Glutamatergic neuron (in vitro differentiated cells): ENCODE measurements around the gene ACOXL. TPM values are rescaled to one million over a fixed set of nuclear protein-coding genes. Genes with fewer than 3 reads are reported as not detected.
A peak's percentile ranks its signal among the peaks of the same experiment; 100 is the strongest.

Experiments
- DNase-seq: peaks from one replicate; pipeline ENCODE4 v3.0.0; 2022
- H3K27ac Mint-ChIP-seq: one replicate; pipeline ENCODE4 v1.8.0; 2020; ENCODE audit warnings: mild to moderate bottlenecking, mixed read lengths, inconsistent platforms; ENCODE audit not compliant: unreplicated experiment
- H3K27me3 Mint-ChIP-seq: one replicate; pipeline ENCODE4 v1.8.0; 2020; ENCODE audit warnings: mild to moderate bottlenecking, moderate library complexity, mixed read lengths, inconsistent platforms; ENCODE audit not compliant: unreplicated experiment
- H3K36me3 Mint-ChIP-seq: one replicate; pipeline ENCODE4 v1.8.0; 2020; ENCODE audit warnings: mild to moderate bottlenecking, mixed read lengths, inconsistent platforms; ENCODE audit not compliant: unreplicated experiment
- H3K4me1 Mint-ChIP-seq: one replicate; pipeline ENCODE4 v1.8.0; 2020; ENCODE audit warnings: mild to moderate bottlenecking, low read depth, mixed read lengths, inconsistent platforms; ENCODE audit not compliant: unreplicated experiment
- H3K4me3 Mint-ChIP-seq: one replicate; pipeline ENCODE4 v1.8.0; 2020; ENCODE audit warnings: mild to moderate bottlenecking, mixed read lengths, inconsistent platforms; ENCODE audit not compliant: unreplicated experiment
- H3K9me3 Mint-ChIP-seq: one replicate; pipeline ENCODE4 v1.8.0; 2020; ENCODE audit warnings: mild to moderate bottlenecking, moderate library complexity, mixed read lengths, inconsistent platforms; ENCODE audit not compliant: unreplicated experiment
- CTCF ChIP-seq: fragments of 200-600 bp; sonication (generic); IDR thresholded peaks from one replicate; pipeline ENCODE4 v1.5.0; 2021; ENCODE audit not compliant: partially characterized antibody, unreplicated experiment
- total RNA-seq: library from RNA; stranded (reverse); fragmentation: NEBNext Ultra II Directional; extraction: Animal tissue kit (Norgen Biotek cat#: 25700); gene quantifications from one replicate; pipeline ENCODE4 v1.2.1, GENCODE V29; 2021; ENCODE audit not compliant: unreplicated experiment

Gene ACOXL
- total RNA-seq, 1 donor from 2014 or later, result 1.4 TPM

- peaks cover 16% of the 10 kb centered on the region for H3K27me3 Mint-ChIP-seq
- no peak overlapping the region for H3K27ac Mint-ChIP-seq
- no peaks in the 10 kb centered on the region for H3K4me1 Mint-ChIP-seq
Measured at GRCh38 chr2:110727923-110728322, 4.5 kb upstream of the ACOXL start.

DNA sequence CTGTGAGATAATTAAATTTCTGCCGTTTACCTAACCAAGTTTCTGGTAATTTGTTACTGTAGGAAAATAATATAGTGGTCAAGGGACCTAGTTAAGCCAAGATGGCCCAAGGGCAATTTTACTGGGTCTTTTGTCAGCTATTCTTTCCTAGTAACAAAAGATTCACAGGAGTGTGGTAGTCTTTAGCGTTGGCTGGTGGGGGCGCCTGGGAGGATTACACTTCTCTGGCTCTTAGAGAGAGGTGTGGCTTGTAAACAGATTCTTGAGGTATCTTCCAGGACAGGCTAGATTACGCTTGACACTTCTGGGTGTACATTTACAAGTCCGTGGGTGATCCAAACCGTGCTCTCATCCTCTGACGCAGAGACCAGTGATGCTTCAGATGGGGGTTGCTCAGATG, 3.3 kb upstream of the ACOXL start:
- peaks cover 7% of the 10 kb centered on the region for H3K9me3 Mint-ChIP-seq
- peaks cover 14% of the 10 kb centered on the region for H3K36me3 Mint-ChIP-seq
- no peak for DNase-seq
- H3K4me1 Mint-ChIP-seq, result no peaks in the 10 kb centered on the region
- H3K27ac Mint-ChIP-seq, result no peak overlapping the region
- peaks cover 23% of the 10 kb centered on the region for H3K27me3 Mint-ChIP-seq
- no peak for TF ChIP-seq CTCF
- no peak overlapping the region for H3K4me3 Mint-ChIP-seq

More at GRCh38 chr2:110727923-110728322, 4.5 kb upstream of the ACOXL start:
- DNase-seq, result no peak
- H3K36me3 Mint-ChIP-seq, result peaks cover 14% of the 10 kb centered on the region
- no peak for TF ChIP-seq CTCF
- H3K9me3 Mint-ChIP-seq, result peaks cover 4% of the 10 kb centered on the region
- H3K4me3 Mint-ChIP-seq, result no peak overlapping the region

DNA sequence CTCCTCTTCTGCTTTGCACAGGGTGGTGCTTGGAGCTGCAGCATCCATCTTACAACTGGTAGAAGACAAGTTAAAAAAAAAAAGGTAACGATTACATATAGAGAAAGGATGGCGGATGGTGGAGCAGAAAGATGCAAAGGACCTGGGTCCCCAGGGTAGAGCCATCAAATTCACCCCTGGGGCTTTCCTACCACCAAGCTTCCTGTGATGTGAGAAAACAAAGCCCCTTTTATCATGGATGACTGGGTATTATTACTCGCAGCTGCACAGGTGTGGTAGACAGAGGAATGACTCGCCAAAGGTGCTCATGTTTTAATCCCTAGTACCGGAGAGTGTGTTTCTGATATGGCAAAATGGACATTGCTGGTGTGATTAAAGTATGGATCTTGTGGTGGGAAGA, 1.3 kb upstream of the ACOXL start:
- no peak overlapping the region for H3K27ac Mint-ChIP-seq
- peak overlapping the region; percentile 73 for H3K4me3 Mint-ChIP-seq
- TF ChIP-seq CTCF, result no peak
- no peak for DNase-seq
- peaks cover 7% of the 10 kb centered on the region for H3K9me3 Mint-ChIP-seq
- no peaks in the 10 kb centered on the region for H3K4me1 Mint-ChIP-seq
- H3K27me3 Mint-ChIP-seq, result peaks cover 25% of the 10 kb centered on the region
- peaks cover 14% of the 10 kb centered on the region for H3K36me3 Mint-ChIP-seq

DNA sequence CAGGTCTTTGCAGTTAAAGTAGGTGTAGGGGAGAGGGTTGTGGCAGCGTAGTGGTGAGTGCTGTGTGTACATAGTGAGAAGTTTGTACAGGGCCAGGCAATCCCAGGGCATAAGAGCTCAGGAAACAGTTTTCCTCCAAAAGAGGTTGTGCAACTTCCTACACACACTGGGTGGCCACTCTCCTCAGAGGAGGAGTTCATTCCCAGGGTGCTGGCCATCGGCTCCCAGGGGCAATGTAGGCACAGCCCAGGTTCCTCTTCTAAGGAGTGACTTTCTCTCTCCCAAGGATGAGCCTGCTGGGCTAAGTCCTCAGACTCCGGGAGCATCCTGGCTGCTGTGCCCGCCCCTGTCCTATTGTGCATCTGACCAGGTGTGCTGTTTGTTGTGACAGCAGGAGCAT, 3.0 kb downstream of the ACOXL start:
- Mint-ChIP-seq H3K4me3 (no peak overlapping the region), H3K4me1 (no peaks in the 10 kb centered on the region), H3K9me3 (peaks cover 7% of the 10 kb centered on the region), H3K27ac (no peak overlapping the region), H3K36me3 (peaks cover 14% of the 10 kb centered on the region), H3K27me3 (peaks cover 23% of the 10 kb centered on the region)
- TF ChIP-seq CTCF, result no peak
- no peak for DNase-seq

DNA sequence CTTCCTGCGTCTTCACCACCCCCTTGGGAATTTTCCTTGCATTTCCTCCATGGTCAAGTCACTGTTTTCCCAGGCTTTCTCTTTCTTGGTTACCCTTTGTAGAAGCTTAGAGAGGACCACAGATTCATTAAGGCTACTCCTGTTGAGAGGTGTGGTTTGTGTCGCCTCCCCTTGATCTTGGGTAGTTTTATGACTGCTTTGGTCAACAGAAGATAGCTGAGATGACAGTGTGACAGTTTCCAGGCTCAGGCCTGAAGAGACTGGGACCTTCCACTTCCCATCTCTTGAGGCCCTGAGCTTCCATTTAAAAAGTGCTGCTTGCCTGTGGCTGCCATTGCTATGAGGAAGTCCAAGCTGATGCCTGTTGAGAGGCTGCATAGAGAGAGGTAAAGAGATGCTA, 5.4 kb downstream of the ACOXL start:
- H3K27ac Mint-ChIP-seq, result no peak overlapping the region

More for the DNA sequence above, 5.4 kb downstream of the ACOXL start:
- no peak for DNase-seq
- no peak for TF ChIP-seq CTCF
- Mint-ChIP-seq H3K4me1 (no peaks in the 10 kb centered on the region), H3K4me3 (no peak overlapping the region), H3K27me3 (peaks cover 9% of the 10 kb centered on the region), H3K36me3 (no peaks in the 10 kb centered on the region), H3K9me3 (peaks cover 3% of the 10 kb centered on the region)
